H1 (cell line): ENCODE measurements around the gene DCPS. TPM values are rescaled to one million over a fixed set of nuclear protein-coding genes. Genes with fewer than 3 reads are reported as not detected.

ENCODE experiments used
- ATF3 ChIP-seq: IDR thresholded peaks from 2 replicates; pipeline ENCODE4 v1.6.1; 2011; ENCODE audit warnings: low read depth, mild to moderate bottlenecking, low read length; ENCODE audit not compliant: insufficient read depth
- CREB1 ChIP-seq: IDR thresholded peaks from 2 replicates; pipeline ENCODE4 v1.6.1; 2012; ENCODE audit warnings: inconsistent platforms
- CTCF ChIP-seq, 3 experiments: IDR thresholded peaks; 1 replicate in 2 of 3; 2 replicates in 1 of 3; pipeline versions ENCODE4 v1.5.1 to v1.6.1; 2011; ENCODE audit warnings: low read length in 3 of 3, mild to moderate bottlenecking in 3 of 3, inconsistent platforms in 2 of 3, low read depth in 1 of 3, moderate library complexity in 1 of 3; ENCODE audit not compliant: insufficient read depth in 1 of 3; ENCODE audit errors: control extremely low read depth in 1 of 3
- GABPA ChIP-seq: IDR thresholded peaks from 2 replicates; pipeline ENCODE4 v1.6.1; 2011; ENCODE audit warnings: mild to moderate bottlenecking, low read length, moderate library complexity, borderline replicate concordance; ENCODE audit not compliant: insufficient read depth
- HDAC2 ChIP-seq, 2 experiments: fragments of 300-600 bp in 1 of 2; sonication (generic) in 1 of 2; IDR thresholded peaks; 2 replicates each; pipeline ENCODE4 v1.6.1; 2011 to 2012; ENCODE audit warnings: low read depth in 2 of 2, low read length in 2 of 2, mild to moderate bottlenecking in 2 of 2, moderate library complexity in 2 of 2, borderline replicate concordance in 1 of 2, inconsistent platforms in 1 of 2
- HDAC6 ChIP-seq: IDR thresholded peaks from one replicate; pipeline ENCODE4 v1.7.1; 2012; ENCODE audit warnings: low read depth, mild to moderate bottlenecking, inconsistent platforms, low read length, moderate library complexity
- MAX ChIP-seq: IDR thresholded peaks from 2 replicates; pipeline ENCODE4 v1.6.1; 2012; ENCODE audit warnings: inconsistent platforms
- PHF8 ChIP-seq: fragments of 200-600 bp; sonication (generic); conservative IDR thresholded peaks from 2 replicates; pipeline ENCODE4 v1.7.1; 2012; ENCODE audit warnings: low read depth, mild to moderate bottlenecking, inconsistent platforms, low read length, moderate library complexity
- POLR2AphosphoS5 ChIP-seq: IDR thresholded peaks from 2 replicates; pipeline ENCODE4 v1.6.1; 2011; ENCODE audit warnings: low read depth, low read length
- POU5F1 ChIP-seq: IDR thresholded peaks from 2 replicates; pipeline ENCODE4 v1.6.1; 2011; ENCODE audit warnings: low read depth, mild to moderate bottlenecking, low read length, moderate library complexity
- RAD21 ChIP-seq, 2 experiments: IDR thresholded peaks in 1 of 2; conservative IDR thresholded peaks in 1 of 2; 2 replicates each; pipeline ENCODE4 v1.6.1; 2011; ENCODE audit warnings: low read depth in 2 of 2, low read length in 2 of 2, improper control_type of control experiment in 1 of 2, inconsistent platforms in 1 of 2, mild to moderate bottlenecking in 1 of 2, moderate library complexity in 1 of 2
- RXRA ChIP-seq: IDR thresholded peaks from 2 replicates; pipeline ENCODE4 v1.6.1; 2011; ENCODE audit warnings: low read depth, mild to moderate bottlenecking, low read length, moderate library complexity; ENCODE audit not compliant: insufficient read depth
- SAP30 ChIP-seq: fragments of 300-600 bp; sonication (generic); IDR thresholded peaks from 2 replicates; pipeline ENCODE4 v1.7.1; 2012; ENCODE audit warnings: low read length, moderate library complexity, mild to moderate bottlenecking, inconsistent platforms; ENCODE audit not compliant: insufficient read depth, insufficient replicate concordance
- SIX5 ChIP-seq: IDR thresholded peaks from 2 replicates; pipeline ENCODE4 v1.6.1; 2011; ENCODE audit warnings: mild to moderate bottlenecking, low read depth, low read length
- TBP ChIP-seq: IDR thresholded peaks from 2 replicates; pipeline ENCODE4 v1.6.1; 2011; ENCODE audit warnings: low read depth, low read length, improper control_type of control experiment
- TCF12 ChIP-seq: IDR thresholded peaks from 2 replicates; pipeline ENCODE4 v1.6.1; 2011; ENCODE audit warnings: low read depth, mild to moderate bottlenecking, low read length
- polyA plus RNA-seq, 7 experiments: library from polyadenylated mRNA; depleted of rRNA in 3 of 7; stranded (reverse) in 5 of 7; unstranded in 2 of 7; fragments of >200 nt in 5 of 7; fragments of 200-250 nt in 2 of 7; gene quantifications; 1 replicate in 5 of 7; 2 replicates in 1 of 7; 4 replicates in 1 of 7; pipeline versions ENCODE4 v1.2.1 to v1.2.3, GENCODE V29; 2011 to 2013; ENCODE audit warnings: missing spikeins in 2 of 7, mixed read lengths in 2 of 7
- total RNA-seq: library from RNA; stranded (reverse); fragmentation: NEBNext Ultra II Directional; extraction: Animal tissue kit (Norgen Biotek cat#: 25700); gene quantifications from 2 replicates; pipeline ENCODE4 v1.2.1, GENCODE V29; 2021

Gene DCPS
- total and polyA plus RNA-seq, 2 of the 8 experiments (the other 6 are each of a cell fraction or from before 2014, with no cell fraction given) = 24.6 to 55.2 TPM

GRCh38 chr11:126310200-126310991 is 6.5 kb downstream of the DCPS start (continued):
- TF ChIP-seq SAP30 (no peak), MAX (no peak), POLR2AphosphoS5 (no peak), CTCF (IDR thresholded peaks at IDR 0.05; ENCODE audit: control extremely low read depth in 1 of 3, insufficient read depth in 1 of 3, low read depth in 1 of 3, low read length in 3 of 3) (peak; percentile 78 to 88 (median 85)), HDAC2 (IDR thresholded peaks at IDR 0.05; ENCODE audit: borderline replicate concordance in 1 of 2, low read depth in 2 of 2, low read length in 2 of 2) (peak in 1 of 2 experiments; percentile 45; a peak in 1 of 4 replicates), CREB1 (no peak), SIX5 (no peak), POU5F1 (no peak), ATF3 (no peak), PHF8 (no peak), TBP (no peak), HDAC6 (no peak), GABPA (no peak; the same call in 1 of the 2 replicates), RAD21 (IDR thresholded peaks at IDR 0.05 in 1 of 2, conservative IDR thresholded peaks at IDR 0.05 in 1 of 2; ENCODE audit: low read depth in 2 of 2, low read length in 2 of 2) (peak; percentile 92 to 93), RXRA (no peak), TCF12 (0 out of 2 replicates have a peak, but pooled peaks have one; percentile 42)
